ENCODE results near the gene GMDS. TPM values are rescaled to one million over a fixed set of nuclear protein-coding genes. Genes with fewer than 3 reads are reported as not detected.

Gene GMDS
- total RNA-seq, 1 experiment from 2014 or later, result 35.0 TPM

GRCh38 chr6:1850121-1850839 is 395.1 kb downstream of the GMDS start:
- TF ChIP-seq NFE2L1 (CRISPR knock-in tag; IDR thresholded peaks at IDR 0.05), result no peak
- TF ChIP-seq TEAD1 (CRISPR knock-in tag; IDR thresholded peaks at IDR 0.05), result no peak
- no peak for TF ChIP-seq PRRX2 (CRISPR knock-in tag; IDR thresholded peaks at IDR 0.05)
- no peak for TF ChIP-seq TCF7 (CRISPR knock-in tag; IDR thresholded peaks at IDR 0.05; ENCODE audit: low read depth)
- no peak for TF ChIP-seq GABPB1 (CRISPR knock-in tag; IDR thresholded peaks at IDR 0.05)
- no peak for TF ChIP-seq ZNF396 (CRISPR knock-in tag; IDR thresholded peaks at IDR 0.05; ENCODE audit: borderline replicate concordance)
- TF ChIP-seq E2F4 (CRISPR knock-in tag; IDR thresholded peaks at IDR 0.05; ENCODE audit: borderline replicate concordance, low read depth), result no peak
- no peak for TF ChIP-seq ZNF232 (CRISPR knock-in tag; IDR thresholded peaks at IDR 0.05)
- TF ChIP-seq ERG (CRISPR knock-in tag; IDR thresholded peaks at IDR 0.05), result no peak
- TF ChIP-seq ZMAT4 (CRISPR knock-in tag; IDR thresholded peaks at IDR 0.05), result no peak
- TF ChIP-seq AR (CRISPR knock-in tag; IDR thresholded peaks at IDR 0.05), result no peak
- TF ChIP-seq NFATC4 (CRISPR knock-in tag; IDR thresholded peaks at IDR 0.05), result no peak
- TF ChIP-seq NR1H2 (CRISPR knock-in tag; IDR thresholded peaks at IDR 0.05), result no peak
- no peak for TF ChIP-seq NR3C1 (CRISPR knock-in tag; conservative IDR thresholded peaks at IDR 0.05; ENCODE audit: low read depth)
- TF ChIP-seq RELA (CRISPR knock-in tag; IDR thresholded peaks at IDR 0.05; ENCODE audit: borderline replicate concordance), result no peak
- TF ChIP-seq ZNF121 (CRISPR knock-in tag; IDR thresholded peaks at IDR 0.05), result no peak
- TF ChIP-seq GRHL2 (CRISPR knock-in tag; IDR thresholded peaks at IDR 0.05; ENCODE audit: insufficient replicate concordance, severe bottlenecking), result no peak
- TF ChIP-seq HMGXB4 (CRISPR knock-in tag; IDR thresholded peaks at IDR 0.05), result no peak
- no peak for TF ChIP-seq ELF4 (CRISPR knock-in tag; IDR thresholded peaks at IDR 0.05; ENCODE audit: low read depth)
- TF ChIP-seq USF2 (CRISPR knock-in tag; IDR thresholded peaks at IDR 0.05), result no peak
- ChIA-PET POLR2A (no interaction called here), CTCF (no interaction called here)
- peaks cover 19% of the 10 kb centered on the region for H3K9me3 Mint-ChIP-seq
- DNase-seq (ENCODE audit: low spot score) (no peak), ATAC-seq (no peak)
- H3K27ac Mint-ChIP-seq, result no peak overlapping the region
- H3K36me3 Mint-ChIP-seq, result peaks cover 16% of the 10 kb centered on the region
- H3K27me3 Mint-ChIP-seq (ENCODE audit: low read depth), result no peaks in the 10 kb centered on the region
- H3K4me1 Mint-ChIP-seq, result peaks cover 8% of the 10 kb centered on the region
- H3K4me3 Mint-ChIP-seq, result no peak overlapping the region

Data from WTC11 (cell line).